Glutamatergic neuron (in vitro differentiated cells): Measurements from ENCODE around the gene SEC22A. TPM values are rescaled to one million over a fixed set of nuclear protein-coding genes. Genes with fewer than 3 reads are reported as not detected.

Experiments used
- DNase-seq: peaks from one replicate; pipeline ENCODE4 v3.0.0; 2022
- H3K27ac Mint-ChIP-seq: one replicate; pipeline ENCODE4 v1.8.0; 2020; ENCODE audit warnings: mild to moderate bottlenecking, mixed read lengths, inconsistent platforms; ENCODE audit not compliant: unreplicated experiment
- H3K27me3 Mint-ChIP-seq: one replicate; pipeline ENCODE4 v1.8.0; 2020; ENCODE audit warnings: mild to moderate bottlenecking, moderate library complexity, mixed read lengths, inconsistent platforms; ENCODE audit not compliant: unreplicated experiment
- H3K36me3 Mint-ChIP-seq: one replicate; pipeline ENCODE4 v1.8.0; 2020; ENCODE audit warnings: mild to moderate bottlenecking, mixed read lengths, inconsistent platforms; ENCODE audit not compliant: unreplicated experiment
- H3K4me1 Mint-ChIP-seq: one replicate; pipeline ENCODE4 v1.8.0; 2020; ENCODE audit warnings: mild to moderate bottlenecking, low read depth, mixed read lengths, inconsistent platforms; ENCODE audit not compliant: unreplicated experiment
- H3K4me3 Mint-ChIP-seq: one replicate; pipeline ENCODE4 v1.8.0; 2020; ENCODE audit warnings: mild to moderate bottlenecking, mixed read lengths, inconsistent platforms; ENCODE audit not compliant: unreplicated experiment
- H3K9me3 Mint-ChIP-seq: one replicate; pipeline ENCODE4 v1.8.0; 2020; ENCODE audit warnings: mild to moderate bottlenecking, moderate library complexity, mixed read lengths, inconsistent platforms; ENCODE audit not compliant: unreplicated experiment
- total RNA-seq: library from RNA; stranded (reverse); fragmentation: NEBNext Ultra II Directional; extraction: Animal tissue kit (Norgen Biotek cat#: 25700); gene quantifications from one replicate; pipeline ENCODE4 v1.2.1, GENCODE V29; 2021; ENCODE audit not compliant: unreplicated experiment
- TF ChIP-seq, protein P1 (sequence below): fragments of 200-600 bp; sonication (generic); IDR thresholded peaks from one replicate; pipeline ENCODE4 v1.5.0; 2021; ENCODE audit not compliant: partially characterized antibody, unreplicated experiment

Gene SEC22A
- total RNA-seq, 1 donor from 2014 or later, result 14.6 TPM

- Mint-ChIP-seq H3K4me1 (no peaks in the 10 kb centered on the region), H3K27me3 (peaks cover 6% of the 10 kb centered on the region), H3K36me3 (no peaks in the 10 kb centered on the region), H3K4me3 (no peak overlapping the region), H3K9me3 (no peaks in the 10 kb centered on the region), H3K27ac (no peak overlapping the region)
- DNase-seq, result no peak
- TF ChIP-seq, protein P1, sequence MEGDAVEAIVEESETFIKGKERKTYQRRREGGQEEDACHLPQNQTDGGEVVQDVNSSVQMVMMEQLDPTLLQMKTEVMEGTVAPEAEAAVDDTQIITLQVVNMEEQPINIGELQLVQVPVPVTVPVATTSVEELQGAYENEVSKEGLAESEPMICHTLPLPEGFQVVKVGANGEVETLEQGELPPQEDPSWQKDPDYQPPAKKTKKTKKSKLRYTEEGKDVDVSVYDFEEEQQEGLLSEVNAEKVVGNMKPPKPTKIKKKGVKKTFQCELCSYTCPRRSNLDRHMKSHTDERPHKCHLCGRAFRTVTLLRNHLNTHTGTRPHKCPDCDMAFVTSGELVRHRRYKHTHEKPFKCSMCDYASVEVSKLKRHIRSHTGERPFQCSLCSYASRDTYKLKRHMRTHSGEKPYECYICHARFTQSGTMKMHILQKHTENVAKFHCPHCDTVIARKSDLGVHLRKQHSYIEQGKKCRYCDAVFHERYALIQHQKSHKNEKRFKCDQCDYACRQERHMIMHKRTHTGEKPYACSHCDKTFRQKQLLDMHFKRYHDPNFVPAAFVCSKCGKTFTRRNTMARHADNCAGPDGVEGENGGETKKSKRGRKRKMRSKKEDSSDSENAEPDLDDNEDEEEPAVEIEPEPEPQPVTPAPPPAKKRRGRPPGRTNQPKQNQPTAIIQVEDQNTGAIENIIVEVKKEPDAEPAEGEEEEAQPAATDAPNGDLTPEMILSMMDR, result no peak
Measured at GRCh38 chr3:123300056-123300455, 98.3 kb downstream of the SEC22A start.

- H3K27ac Mint-ChIP-seq, result no peak overlapping the region
- TF ChIP-seq, protein P1, result no peak
- H3K4me1 Mint-ChIP-seq, result no peaks in the 10 kb centered on the region
- no peak for DNase-seq
- no peaks in the 10 kb centered on the region for H3K9me3 Mint-ChIP-seq
- no peaks in the 10 kb centered on the region for H3K36me3 Mint-ChIP-seq
- H3K27me3 Mint-ChIP-seq, result peaks cover 4% of the 10 kb centered on the region
- no peak overlapping the region for H3K4me3 Mint-ChIP-seq
Measured at GRCh38 chr3:123300583-123300982, 98.8 kb downstream of the SEC22A start.

DNA sequence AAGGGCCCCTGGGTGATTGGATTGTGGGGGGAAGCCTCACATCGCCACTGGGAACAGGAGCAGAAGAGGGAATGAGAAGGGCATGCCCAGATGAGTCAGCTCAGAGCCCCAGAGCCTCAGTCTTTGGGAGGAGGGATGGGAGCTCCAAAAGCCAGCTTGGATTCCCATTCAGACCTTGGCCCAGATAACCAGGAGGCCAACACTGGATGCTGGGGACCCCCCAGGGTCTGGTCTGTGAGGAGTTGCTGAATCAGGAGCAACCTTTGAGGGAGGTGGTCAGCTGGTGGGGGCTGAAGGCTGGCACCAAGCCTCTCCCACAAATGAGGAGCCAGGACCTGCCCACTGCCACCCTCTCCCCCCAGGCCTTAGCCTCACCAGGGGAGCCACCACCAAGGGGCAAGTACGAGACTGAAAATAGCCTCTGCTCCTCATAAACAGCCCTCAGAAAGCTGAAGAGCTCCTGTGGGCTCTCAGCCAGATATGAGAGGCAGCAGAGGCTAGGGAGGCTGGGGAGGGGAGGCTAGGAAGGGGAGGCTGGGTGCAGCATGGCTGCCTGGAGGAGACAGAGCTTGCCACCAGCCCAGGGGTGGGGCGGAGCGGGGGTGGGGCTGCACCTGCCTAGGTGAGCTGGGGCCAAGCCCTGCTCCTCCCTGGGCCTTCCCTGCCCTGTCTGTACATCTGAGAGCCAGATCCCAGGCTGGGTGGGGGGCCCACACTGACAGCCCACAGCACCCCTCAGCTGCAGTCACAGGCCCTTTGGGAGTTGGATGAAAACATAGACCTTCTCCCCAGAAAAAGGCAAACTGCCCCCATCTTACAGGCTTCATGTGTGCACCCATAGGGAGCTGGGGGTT, 99.8 kb downstream of the SEC22A start:
- DNase-seq, result no peak
- no peak overlapping the region for H3K27ac Mint-ChIP-seq
- no peak overlapping the region for H3K4me3 Mint-ChIP-seq
- H3K27me3 Mint-ChIP-seq, result no peaks in the 10 kb centered on the region
- H3K9me3 Mint-ChIP-seq, result no peaks in the 10 kb centered on the region
- H3K36me3 Mint-ChIP-seq, result no peaks in the 10 kb centered on the region
- TF ChIP-seq, protein P1, result no peak
- no peaks in the 10 kb centered on the region for H3K4me1 Mint-ChIP-seq

DNA sequence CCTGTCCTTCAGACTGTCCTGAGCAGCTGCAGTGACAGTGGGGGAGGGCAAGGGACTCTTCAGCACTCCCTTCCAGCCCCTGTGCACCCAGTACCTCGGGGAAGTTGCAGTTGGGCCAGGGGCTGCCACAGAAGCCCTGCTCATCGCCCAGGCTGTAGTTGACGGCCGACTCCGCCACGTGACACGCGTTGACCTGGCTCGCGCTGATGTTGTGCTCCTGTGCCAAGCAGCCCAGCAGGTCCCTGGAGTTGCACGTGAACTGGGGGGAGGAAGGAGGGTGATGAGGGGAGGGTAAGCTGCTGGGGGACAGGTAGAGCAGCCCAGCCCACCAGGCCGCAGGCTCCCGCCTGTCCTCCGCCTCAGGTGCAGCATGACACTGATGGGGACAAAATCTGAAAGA, 101.2 kb downstream of the SEC22A start:
- no peak for DNase-seq
- Mint-ChIP-seq H3K27me3 (no peaks in the 10 kb centered on the region), H3K4me1 (no peaks in the 10 kb centered on the region), H3K27ac (no peak overlapping the region), H3K36me3 (no peaks in the 10 kb centered on the region), H3K9me3 (no peaks in the 10 kb centered on the region), H3K4me3 (no peak overlapping the region)
- TF ChIP-seq, protein P1, result no peak

DNA sequence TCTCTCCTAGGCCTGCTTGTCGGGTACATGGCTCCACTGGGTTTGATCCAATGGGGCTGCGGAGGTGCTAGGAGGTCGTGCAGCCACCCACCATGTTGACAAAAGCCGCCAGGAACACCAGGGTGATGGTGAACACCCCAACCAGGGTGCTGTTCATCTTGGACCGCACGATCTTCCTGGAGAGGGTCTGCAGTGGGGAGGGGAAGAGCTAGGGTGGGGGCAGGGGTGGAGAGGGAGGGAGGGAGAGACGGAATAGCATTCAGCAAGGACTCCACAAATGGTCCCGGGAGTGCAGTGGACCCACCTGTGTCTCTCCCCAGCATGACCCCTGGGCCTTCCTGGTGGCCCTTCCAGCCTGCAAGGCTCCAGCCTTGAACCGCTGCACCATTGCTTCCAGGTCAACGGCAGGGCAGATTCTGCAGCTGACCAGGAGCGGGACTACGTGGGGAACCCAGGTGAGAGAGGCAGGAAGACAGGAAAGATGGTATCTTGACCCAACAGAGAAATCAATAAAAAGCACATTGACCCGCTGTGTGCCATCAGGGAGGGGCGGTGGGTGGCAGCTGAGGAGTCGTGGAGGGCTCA, 102.3 kb downstream of the SEC22A start:
- Mint-ChIP-seq H3K36me3 (no peaks in the 10 kb centered on the region), H3K27me3 (no peaks in the 10 kb centered on the region), H3K4me3 (no peak overlapping the region), H3K4me1 (no peaks in the 10 kb centered on the region), H3K9me3 (no peaks in the 10 kb centered on the region), H3K27ac (no peak overlapping the region)
- no peak for DNase-seq
- TF ChIP-seq, protein P1, result no peak
